ENCODE data around the gene RPUSD1. TPM values are rescaled to one million over a fixed set of nuclear protein-coding genes. Genes with fewer than 3 reads are reported as not detected.

The RPUSD1 gene
- total RNA-seq, 1 donor from 2014 or later, result 36.8 TPM

DNA sequence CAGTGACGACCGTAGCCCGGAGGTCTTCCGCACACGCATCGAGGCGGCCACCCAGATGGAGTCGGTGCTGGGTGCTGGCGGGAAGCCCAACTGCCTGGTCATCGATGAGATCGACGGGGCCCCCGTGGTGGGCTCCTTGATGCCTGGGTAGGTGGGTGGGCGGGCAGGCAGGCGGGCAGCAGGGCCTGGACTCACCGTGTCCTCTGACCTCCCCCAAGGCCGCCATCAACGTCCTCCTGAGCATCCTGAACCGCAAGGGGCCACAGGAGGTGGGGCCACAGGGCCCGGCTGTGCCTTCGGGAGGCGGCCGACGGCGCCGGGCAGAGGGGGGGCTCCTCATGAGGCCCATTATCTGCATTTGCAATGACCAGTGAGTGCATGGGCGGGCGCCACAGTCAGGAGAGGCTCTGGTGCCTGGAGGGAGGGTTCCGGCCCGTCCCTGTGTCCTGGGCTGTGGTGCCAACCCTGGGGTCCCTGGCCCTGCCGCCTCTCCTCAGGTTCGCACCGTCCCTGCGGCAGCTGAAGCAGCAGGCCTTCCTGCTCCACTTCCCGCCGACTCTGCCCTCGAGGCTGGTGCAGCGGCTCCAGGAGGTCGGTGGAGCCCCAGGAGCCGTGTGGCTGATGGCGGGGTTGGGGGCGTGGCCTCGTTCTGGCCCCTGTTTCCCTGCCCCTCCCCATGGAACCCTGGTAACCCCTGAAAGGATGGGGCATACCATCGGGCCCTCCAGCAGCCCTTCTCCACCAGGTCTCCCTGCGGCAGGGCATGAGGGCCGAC is 4.2 kb upstream of the RPUSD1 start:
- Mint-ChIP-seq H3K36me3 (ENCODE audit: low read depth) (peaks cover 5% of the 10 kb centered on the region), H3K27ac (ENCODE audit: unreplicated experiment) (no peak overlapping the region), H3K4me3 (no peak overlapping the region), H3K4me1 (no peaks in the 10 kb centered on the region), H3K27me3 (ENCODE audit: low read depth) (no peaks in the 10 kb centered on the region), H3K9me3 (no peaks in the 10 kb centered on the region)
- TF ChIP-seq, protein P1, sequence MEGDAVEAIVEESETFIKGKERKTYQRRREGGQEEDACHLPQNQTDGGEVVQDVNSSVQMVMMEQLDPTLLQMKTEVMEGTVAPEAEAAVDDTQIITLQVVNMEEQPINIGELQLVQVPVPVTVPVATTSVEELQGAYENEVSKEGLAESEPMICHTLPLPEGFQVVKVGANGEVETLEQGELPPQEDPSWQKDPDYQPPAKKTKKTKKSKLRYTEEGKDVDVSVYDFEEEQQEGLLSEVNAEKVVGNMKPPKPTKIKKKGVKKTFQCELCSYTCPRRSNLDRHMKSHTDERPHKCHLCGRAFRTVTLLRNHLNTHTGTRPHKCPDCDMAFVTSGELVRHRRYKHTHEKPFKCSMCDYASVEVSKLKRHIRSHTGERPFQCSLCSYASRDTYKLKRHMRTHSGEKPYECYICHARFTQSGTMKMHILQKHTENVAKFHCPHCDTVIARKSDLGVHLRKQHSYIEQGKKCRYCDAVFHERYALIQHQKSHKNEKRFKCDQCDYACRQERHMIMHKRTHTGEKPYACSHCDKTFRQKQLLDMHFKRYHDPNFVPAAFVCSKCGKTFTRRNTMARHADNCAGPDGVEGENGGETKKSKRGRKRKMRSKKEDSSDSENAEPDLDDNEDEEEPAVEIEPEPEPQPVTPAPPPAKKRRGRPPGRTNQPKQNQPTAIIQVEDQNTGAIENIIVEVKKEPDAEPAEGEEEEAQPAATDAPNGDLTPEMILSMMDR (conservative IDR thresholded peaks at IDR 0.05), result no peak
- DNase-seq (ENCODE audit: low read depth, low spot score), result no peak

DNA sequence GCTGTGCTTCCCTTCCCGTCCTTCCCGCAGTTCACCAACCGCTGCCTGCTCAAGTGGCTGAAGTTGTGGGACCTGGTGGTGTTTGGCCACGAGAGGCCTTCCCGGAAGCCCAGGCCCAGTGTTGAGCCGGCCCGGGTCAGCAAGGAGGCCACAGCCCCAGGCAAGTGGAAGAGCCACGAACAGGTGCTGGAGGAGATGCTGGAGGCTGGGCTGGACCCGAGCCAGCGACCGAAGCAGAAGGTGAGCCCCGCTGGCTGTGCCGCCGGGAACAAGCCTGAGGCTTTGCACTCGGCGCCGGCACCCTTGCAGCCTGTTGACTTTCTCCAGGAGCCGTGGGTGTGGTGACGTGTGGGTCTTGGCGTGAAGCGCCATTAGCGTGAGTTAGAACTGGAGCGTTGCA is 3.0 kb upstream of the RPUSD1 start:
- peak overlapping the region; percentile 80 for H3K4me3 Mint-ChIP-seq
- no peaks in the 10 kb centered on the region for H3K27me3 Mint-ChIP-seq (ENCODE audit: low read depth)
- H3K9me3 Mint-ChIP-seq, result no peaks in the 10 kb centered on the region
- H3K36me3 Mint-ChIP-seq (ENCODE audit: low read depth), result peaks cover 5% of the 10 kb centered on the region
- DNase-seq (ENCODE audit: low read depth, low spot score), result no peak
- TF ChIP-seq, protein P1 (conservative IDR thresholded peaks at IDR 0.05), result no peak
- no peak overlapping the region for H3K27ac Mint-ChIP-seq (ENCODE audit: unreplicated experiment)
- no peaks in the 10 kb centered on the region for H3K4me1 Mint-ChIP-seq

DNA sequence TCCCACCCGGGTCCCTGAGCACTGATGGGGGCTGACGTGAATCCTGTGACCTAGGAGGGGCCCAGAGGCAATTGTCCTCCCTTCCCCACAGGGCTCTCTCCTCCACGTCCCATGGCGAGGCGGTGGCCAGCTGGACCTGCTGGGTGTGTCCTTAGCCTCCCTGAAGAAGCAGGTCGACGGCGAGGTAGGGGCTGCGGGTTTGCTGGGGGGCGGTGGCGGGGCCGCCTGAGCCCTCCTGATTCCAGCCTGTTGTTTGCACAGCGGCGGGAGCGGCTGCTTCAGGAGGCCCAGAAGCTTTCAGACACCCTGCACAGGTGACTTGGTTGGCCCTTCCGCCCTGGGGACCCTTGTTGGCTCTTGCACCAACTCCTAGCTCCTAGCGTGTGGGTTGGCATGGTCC is 1.9 kb upstream of the RPUSD1 start:
- H3K27ac Mint-ChIP-seq (ENCODE audit: unreplicated experiment), result no peak overlapping the region
- H3K4me1 Mint-ChIP-seq, result no peaks in the 10 kb centered on the region
- DNase-seq (ENCODE audit: low read depth, low spot score), result no peak
- TF ChIP-seq, protein P1 (conservative IDR thresholded peaks at IDR 0.05), result no peak
- peaks cover 5% of the 10 kb centered on the region for H3K36me3 Mint-ChIP-seq (ENCODE audit: low read depth)
- H3K9me3 Mint-ChIP-seq, result no peaks in the 10 kb centered on the region
- H3K27me3 Mint-ChIP-seq (ENCODE audit: low read depth), result no peaks in the 10 kb centered on the region
- H3K4me3 Mint-ChIP-seq, result peak overlapping the region; percentile 70

DNA sequence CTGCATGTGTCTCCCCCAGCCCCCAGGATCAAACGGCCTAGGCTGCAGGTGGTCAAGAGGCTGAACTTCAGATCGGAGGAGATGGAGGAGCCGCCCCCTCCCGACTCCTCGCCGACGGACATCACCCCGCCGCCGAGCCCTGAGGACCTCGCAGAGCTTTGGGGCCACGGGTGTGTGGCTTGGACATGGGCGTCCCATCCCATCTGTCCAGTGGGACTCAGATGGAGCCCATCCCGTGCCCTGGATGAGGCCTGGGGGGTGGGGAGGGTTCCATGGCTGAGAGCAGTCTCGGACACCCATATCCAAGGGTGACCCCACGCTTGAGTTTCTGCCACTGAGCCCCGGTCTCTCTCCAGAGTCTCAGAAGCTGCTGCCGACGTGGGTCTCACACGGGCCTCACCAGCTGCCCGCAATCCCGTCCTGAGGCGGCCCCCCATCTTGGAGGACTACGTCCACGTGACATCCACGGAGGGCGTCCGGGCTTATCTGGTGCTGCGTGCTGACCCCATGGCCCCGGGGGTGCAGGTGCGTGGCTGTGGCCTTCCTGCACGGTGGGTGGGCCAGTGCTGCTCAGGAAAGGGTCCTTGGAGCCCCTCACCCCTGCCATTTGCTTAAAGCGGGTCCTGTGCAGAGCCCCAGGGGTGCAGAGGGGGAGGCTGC is 1.1 kb upstream of the RPUSD1 start:
- Mint-ChIP-seq H3K4me1 (no peaks in the 10 kb centered on the region), H3K36me3 (ENCODE audit: low read depth) (peaks cover 5% of the 10 kb centered on the region), H3K9me3 (no peaks in the 10 kb centered on the region), H3K4me3 (peak overlapping the region; percentile 70), H3K27me3 (ENCODE audit: low read depth) (no peaks in the 10 kb centered on the region), H3K27ac (ENCODE audit: unreplicated experiment) (no peak overlapping the region)
- no peak for DNase-seq (ENCODE audit: low read depth, low spot score)
- TF ChIP-seq, protein P1 (conservative IDR thresholded peaks at IDR 0.05), result no peak

DNA sequence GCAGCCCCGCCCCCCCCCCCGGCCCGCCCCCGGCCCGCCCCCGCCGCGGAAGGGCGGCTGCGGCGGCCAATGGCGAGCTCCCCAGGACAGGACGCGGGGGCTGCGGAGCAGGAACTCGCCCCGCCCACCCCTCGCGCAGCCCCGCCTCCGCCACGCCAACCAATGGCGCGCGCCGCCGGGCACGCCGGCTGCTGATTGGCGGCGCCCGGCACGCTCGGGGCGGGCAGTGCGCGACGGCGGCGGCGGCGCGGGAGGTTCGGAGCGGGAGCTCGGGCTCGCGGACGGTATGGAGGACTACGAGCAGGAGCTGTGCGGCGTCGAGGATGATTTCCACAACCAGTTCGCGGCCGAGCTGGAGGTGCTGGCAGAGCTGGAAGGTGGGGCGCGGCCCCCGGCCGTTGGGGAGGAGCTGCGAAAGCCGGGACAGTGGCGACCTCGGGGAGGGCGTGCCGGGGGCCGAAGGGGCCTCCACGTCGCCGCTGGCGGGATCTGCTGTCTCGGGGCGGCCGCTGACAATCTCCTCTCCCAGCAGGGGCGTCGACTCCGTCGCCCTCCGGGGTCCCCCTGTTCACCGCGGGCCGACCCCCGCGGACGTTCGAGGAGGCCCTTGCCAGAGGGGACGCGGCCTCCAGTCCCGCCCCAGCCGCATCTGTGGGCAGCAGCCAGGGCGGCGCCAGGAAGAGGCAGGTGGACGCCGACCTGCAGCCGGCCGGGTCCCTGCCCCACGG is 382 bp upstream of the RPUSD1 start, which contains the start of gene CHTF18:
Gene CHTF18, plus strand, starts transcription at position 222 of the 728 bp plus-strand sequence. Its CDS starts 65 bp downstream, at position 287.
- TF ChIP-seq, protein P1 (conservative IDR thresholded peaks at IDR 0.05), result no peak
- Mint-ChIP-seq H3K9me3 (no peaks in the 10 kb centered on the region), H3K4me3 (peak within 1 kb of the TSS; percentile 87), H3K36me3 (ENCODE audit: low read depth) (peaks cover 5% of the 10 kb centered on the region), H3K27ac (ENCODE audit: unreplicated experiment) (no peak within 1 kb of the TSS), H3K4me1 (no peaks in the 10 kb centered on the region), H3K27me3 (ENCODE audit: low read depth) (no peaks in the 10 kb centered on the region)
- peak; percentile 91 for DNase-seq (ENCODE audit: low read depth, low spot score)
